Measurements from ENCODE around the gene GRK3.

Gene GRK3

GRCh38 chr22:25760848-25761595, 196.5 kb downstream of the GRK3 start:
- Histone ChIP-seq H3K36me3 (no peaks in the 10 kb centered on the region), H3K9me3 (peaks cover 0 to 4% (median 2%) of the 10 kb centered on the region in 3 donors), H3K27me3 (no peaks in the 10 kb centered on the region), H3K27ac (no peak overlapping the region), H3K4me3 (no peak overlapping the region), H3K4me1 (peaks cover 0 to 11% (median 0%) of the 10 kb centered on the region in 4 donors)
- no peak for DNase-seq
- intact Hi-C loops (cut with DNase I; ENCODE audit: low total_unique reads): no loop called here
- TF ChIP-seq, protein P1, sequence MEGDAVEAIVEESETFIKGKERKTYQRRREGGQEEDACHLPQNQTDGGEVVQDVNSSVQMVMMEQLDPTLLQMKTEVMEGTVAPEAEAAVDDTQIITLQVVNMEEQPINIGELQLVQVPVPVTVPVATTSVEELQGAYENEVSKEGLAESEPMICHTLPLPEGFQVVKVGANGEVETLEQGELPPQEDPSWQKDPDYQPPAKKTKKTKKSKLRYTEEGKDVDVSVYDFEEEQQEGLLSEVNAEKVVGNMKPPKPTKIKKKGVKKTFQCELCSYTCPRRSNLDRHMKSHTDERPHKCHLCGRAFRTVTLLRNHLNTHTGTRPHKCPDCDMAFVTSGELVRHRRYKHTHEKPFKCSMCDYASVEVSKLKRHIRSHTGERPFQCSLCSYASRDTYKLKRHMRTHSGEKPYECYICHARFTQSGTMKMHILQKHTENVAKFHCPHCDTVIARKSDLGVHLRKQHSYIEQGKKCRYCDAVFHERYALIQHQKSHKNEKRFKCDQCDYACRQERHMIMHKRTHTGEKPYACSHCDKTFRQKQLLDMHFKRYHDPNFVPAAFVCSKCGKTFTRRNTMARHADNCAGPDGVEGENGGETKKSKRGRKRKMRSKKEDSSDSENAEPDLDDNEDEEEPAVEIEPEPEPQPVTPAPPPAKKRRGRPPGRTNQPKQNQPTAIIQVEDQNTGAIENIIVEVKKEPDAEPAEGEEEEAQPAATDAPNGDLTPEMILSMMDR (IDR thresholded peaks at IDR 0.05): no peak

DNA sequence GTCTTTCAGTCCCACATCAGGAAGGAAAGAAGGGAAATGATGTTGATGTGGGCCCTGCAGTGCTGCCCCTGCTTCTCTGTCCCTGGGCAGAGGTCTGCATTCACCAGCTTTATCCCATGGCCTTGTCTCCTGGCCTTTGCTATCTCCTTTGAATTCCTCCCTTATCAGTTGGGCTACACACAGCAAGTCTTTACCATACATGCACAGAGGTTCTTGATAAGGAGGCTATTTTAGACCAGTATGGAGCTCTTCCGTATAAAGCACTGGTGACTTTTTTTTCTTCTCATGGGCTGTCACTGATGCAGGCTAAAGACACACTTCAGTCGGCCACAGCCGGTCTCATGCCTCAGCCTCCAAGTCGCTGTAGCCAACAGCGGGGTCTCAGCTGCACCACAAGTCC, 197.7 kb downstream of the GRK3 start:
- Histone ChIP-seq H3K9me3 (peaks cover 0 to 13% (median 10%) of the 10 kb centered on the region in 3 donors), H3K4me1 (peaks cover 0 to 11% (median 0%) of the 10 kb centered on the region in 4 donors), H3K27ac (no peak overlapping the region), H3K27me3 (no peaks in the 10 kb centered on the region), H3K36me3 (peaks cover 0 to 5% (median 0%) of the 10 kb centered on the region in 3 donors), H3K4me3 (no peak overlapping the region)
- TF ChIP-seq, protein P1 (IDR thresholded peaks at IDR 0.05): no peak
- intact Hi-C loops (cut with DNase I; ENCODE audit: low total_unique reads): no loop called here
- no peak for DNase-seq

- peaks cover 0 to 5% (median 0%) of the 10 kb centered on the region in 3 donors for H3K36me3 ChIP-seq
- intact Hi-C loops (cut with DNase I; ENCODE audit: low total_unique reads): no loop called here
- TF ChIP-seq, protein P1 (IDR thresholded peaks at IDR 0.05): no peak
- no peak for DNase-seq
- H3K27ac ChIP-seq: no peak overlapping the region
- no peak overlapping the region for H3K4me3 ChIP-seq
- H3K27me3 ChIP-seq: no peaks in the 10 kb centered on the region
- H3K4me1 ChIP-seq: peaks cover 0 to 11% (median 0%) of the 10 kb centered on the region in 4 donors
- H3K9me3 ChIP-seq: peaks cover 0 to 17% (median 10%) of the 10 kb centered on the region in 3 donors
Observed at GRCh38 chr22:25763239-25763777, 198.8 kb downstream of the GRK3 start.

- Histone ChIP-seq H3K4me3 (no peak overlapping the region), H3K4me1 (peaks cover 0 to 9% (median 0%) of the 10 kb centered on the region in 4 donors), H3K27me3 (no peaks in the 10 kb centered on the region), H3K36me3 (peaks cover 0 to 5% (median 0%) of the 10 kb centered on the region in 3 donors), H3K9me3 (peaks cover 0 to 17% (median 10%) of the 10 kb centered on the region in 3 donors), H3K27ac (no peak overlapping the region)
- TF ChIP-seq, protein P1 (IDR thresholded peaks at IDR 0.05): no peak
- DNase-seq: no peak
- intact Hi-C loops (cut with DNase I; ENCODE audit: low total_unique reads): no loop called here
Observed at GRCh38 chr22:25764270-25765015, 200.0 kb downstream of the GRK3 start.

- H3K27me3 ChIP-seq: no peaks in the 10 kb centered on the region
- DNase-seq: no peak
- intact Hi-C loops (cut with DNase I; ENCODE audit: low total_unique reads): no loop called here
- H3K9me3 ChIP-seq: peaks cover 0 to 17% (median 10%) of the 10 kb centered on the region in 3 donors
- H3K27ac ChIP-seq: no peak overlapping the region
- peaks cover 0 to 5% (median 0%) of the 10 kb centered on the region in 3 donors for H3K36me3 ChIP-seq
- TF ChIP-seq, protein P1 (IDR thresholded peaks at IDR 0.05): no peak
- peaks cover 0 to 3% (median 0%) of the 10 kb centered on the region in 4 donors for H3K4me1 ChIP-seq
- no peak overlapping the region for H3K4me3 ChIP-seq
Observed at GRCh38 chr22:25765016-25765367, 200.5 kb downstream of the GRK3 start.
